DND-41 (cell line): Measurements from ENCODE around the gene ANKRD45.

Experiments
- ATAC-seq: fragments of 200-7000 bp; cut with Tn5 transposase; 3 replicates; pipeline ENCODE4 v1.9.1; 2021; ENCODE audit warnings: low read depth; ENCODE audit not compliant: insufficient read depth
- DNase-seq: peaks from one replicate; pipeline ENCODE4 v3.0.0-alpha.2; 2020
- H2AFZ ChIP-seq: 2 replicates; pipeline ENCODE4 v1.6.0; 2012; ENCODE audit warnings: low read depth, low read length
- H3K27ac ChIP-seq: 2 replicates; pipeline ENCODE4 v1.5.1; 2012; ENCODE audit warnings: low read length, inconsistent platforms
- H3K27me3 ChIP-seq: fragments of 200-600 bp; sonication (generic); 2 replicates; pipeline ENCODE4 v1.6.0; 2012; ENCODE audit warnings: low read length, mild to moderate bottlenecking, inconsistent platforms; ENCODE audit not compliant: insufficient read depth, poor library complexity
- H3K36me3 ChIP-seq: 2 replicates; pipeline ENCODE4 v1.5.1; 2012; ENCODE audit warnings: low read length, inconsistent platforms; ENCODE audit not compliant: insufficient read depth
- H3K4me1 ChIP-seq: 2 replicates; pipeline ENCODE4 v1.5.1; 2012; ENCODE audit warnings: mild to moderate bottlenecking, low read length; ENCODE audit not compliant: insufficient read depth
- H3K4me2 ChIP-seq: 2 replicates; pipeline ENCODE4 v1.6.0; 2012; ENCODE audit warnings: mild to moderate bottlenecking, moderate library complexity, low read length, inconsistent platforms; ENCODE audit not compliant: insufficient read depth
- H3K4me3 ChIP-seq, 2 experiments: fragments of 200-600 bp in 1 of 2; shearing (Covaris generic) in 1 of 2; 2 replicates each; pipeline ENCODE4 v1.5.1; 2012 to 2016; ENCODE audit warnings: inconsistent platforms in 2 of 2, low read length in 2 of 2, mild to moderate bottlenecking in 2 of 2, low read depth in 1 of 2, moderate library complexity in 1 of 2
- H3K79me2 ChIP-seq: 2 replicates; pipeline ENCODE4 v1.6.0; 2012; ENCODE audit warnings: low read length, inconsistent platforms; ENCODE audit not compliant: insufficient read depth
- H3K9ac ChIP-seq: 2 replicates; pipeline ENCODE4 v1.6.0; 2012; ENCODE audit warnings: low read depth, mild to moderate bottlenecking, inconsistent platforms, low read length, moderate library complexity
- H3K9me3 ChIP-seq: 2 replicates; pipeline ENCODE4 v1.5.1; 2012; ENCODE audit warnings: low read length, moderate library complexity, mild to moderate bottlenecking, inconsistent platforms; ENCODE audit not compliant: insufficient read depth, severe bottlenecking
- H4K20me1 ChIP-seq: 2 replicates; pipeline ENCODE4 v1.6.0; 2012; ENCODE audit warnings: low read length; ENCODE audit not compliant: insufficient read depth
- EZH2 ChIP-seq: IDR thresholded peaks from 3 replicates; pipeline ENCODE4 v1.6.1; 2012; ENCODE audit warnings: borderline replicate concordance, low read depth, mild to moderate bottlenecking, moderate library complexity, low read length, inconsistent platforms; ENCODE audit not compliant: severe bottlenecking
- TF ChIP-seq, protein P1 (sequence below): IDR thresholded peaks from 2 replicates; pipeline ENCODE4 v1.5.1; 2012; ENCODE audit warnings: borderline replicate concordance, low read length, moderate library complexity, mild to moderate bottlenecking; ENCODE audit not compliant: poor library complexity, severe bottlenecking; ENCODE audit errors: extremely low read depth

ANKRD45 gene

DNA sequence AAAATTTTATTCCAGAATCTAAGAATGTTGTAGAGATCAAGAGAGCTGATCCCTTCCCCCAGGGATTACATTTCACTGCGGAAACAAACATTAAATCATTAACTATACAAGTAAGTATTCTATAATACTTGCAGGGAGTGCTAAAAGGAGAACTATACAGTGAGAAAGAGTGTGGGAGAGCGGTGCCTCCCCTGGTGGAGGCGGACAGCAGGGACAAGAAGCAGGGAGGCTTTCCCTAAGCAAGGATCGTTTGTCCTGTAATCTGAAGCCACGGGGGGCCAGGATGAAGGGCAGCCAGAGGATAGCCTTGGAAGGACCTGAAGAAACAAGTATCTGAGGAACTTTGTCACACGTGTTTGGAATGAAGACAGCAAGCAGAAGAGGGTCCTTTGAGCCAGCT, 106.8 kb downstream of the ANKRD45 start:
- TF ChIP-seq, protein P1, sequence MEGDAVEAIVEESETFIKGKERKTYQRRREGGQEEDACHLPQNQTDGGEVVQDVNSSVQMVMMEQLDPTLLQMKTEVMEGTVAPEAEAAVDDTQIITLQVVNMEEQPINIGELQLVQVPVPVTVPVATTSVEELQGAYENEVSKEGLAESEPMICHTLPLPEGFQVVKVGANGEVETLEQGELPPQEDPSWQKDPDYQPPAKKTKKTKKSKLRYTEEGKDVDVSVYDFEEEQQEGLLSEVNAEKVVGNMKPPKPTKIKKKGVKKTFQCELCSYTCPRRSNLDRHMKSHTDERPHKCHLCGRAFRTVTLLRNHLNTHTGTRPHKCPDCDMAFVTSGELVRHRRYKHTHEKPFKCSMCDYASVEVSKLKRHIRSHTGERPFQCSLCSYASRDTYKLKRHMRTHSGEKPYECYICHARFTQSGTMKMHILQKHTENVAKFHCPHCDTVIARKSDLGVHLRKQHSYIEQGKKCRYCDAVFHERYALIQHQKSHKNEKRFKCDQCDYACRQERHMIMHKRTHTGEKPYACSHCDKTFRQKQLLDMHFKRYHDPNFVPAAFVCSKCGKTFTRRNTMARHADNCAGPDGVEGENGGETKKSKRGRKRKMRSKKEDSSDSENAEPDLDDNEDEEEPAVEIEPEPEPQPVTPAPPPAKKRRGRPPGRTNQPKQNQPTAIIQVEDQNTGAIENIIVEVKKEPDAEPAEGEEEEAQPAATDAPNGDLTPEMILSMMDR: peak; percentile 38
- no peak for TF ChIP-seq EZH2

DNA sequence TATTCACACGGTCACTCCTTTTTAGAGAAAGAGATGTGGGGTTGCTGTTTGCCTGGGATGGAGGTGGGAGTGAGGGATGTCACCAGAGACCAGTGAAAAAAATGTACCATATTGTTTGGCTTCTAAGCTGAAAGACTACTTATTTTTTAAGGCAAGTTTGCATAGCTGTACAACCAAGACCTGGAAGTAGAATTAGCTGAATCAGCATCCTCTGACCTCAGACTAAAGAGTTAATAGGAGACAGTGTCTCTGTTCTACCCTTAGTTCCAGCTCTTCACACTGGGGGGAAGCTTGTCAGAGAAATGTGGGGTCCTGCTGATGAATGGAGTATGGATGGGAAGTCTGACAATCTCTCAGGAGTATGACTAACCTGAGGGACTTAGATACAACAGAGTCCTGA, 108.4 kb downstream of the ANKRD45 start:
- Histone ChIP-seq H3K36me3 (no peaks in the 10 kb centered on the region), H3K79me2 (no peaks in the 10 kb centered on the region), H3K27ac (no peak overlapping the region), H2AFZ (no peak overlapping the region), H3K9ac (no peak overlapping the region), H3K4me2 (no peak overlapping the region), H3K4me1 (no peaks in the 10 kb centered on the region), H3K4me3 (no peak overlapping the region), H3K9me3 (no peaks in the 10 kb centered on the region), H3K27me3 (no peaks in the 10 kb centered on the region), H4K20me1 (no peaks in the 10 kb centered on the region)
- TF ChIP-seq, protein P1: no peak
- TF ChIP-seq EZH2: no peak
- no peak for DNase-seq
- ATAC-seq: no peak

More for the DNA sequence above, 106.8 kb downstream of the ANKRD45 start:
- Histone ChIP-seq H3K4me1 (no peaks in the 10 kb centered on the region), H3K4me3 (no peak overlapping the region), H3K4me2 (no peak overlapping the region), H3K36me3 (no peaks in the 10 kb centered on the region), H3K27ac (no peak overlapping the region), H3K79me2 (no peaks in the 10 kb centered on the region), H3K9ac (no peak overlapping the region), H3K27me3 (no peaks in the 10 kb centered on the region), H2AFZ (no peak overlapping the region), H3K9me3 (no peaks in the 10 kb centered on the region), H4K20me1 (no peaks in the 10 kb centered on the region)
- ATAC-seq (no peak), DNase-seq (no peak)

DNA sequence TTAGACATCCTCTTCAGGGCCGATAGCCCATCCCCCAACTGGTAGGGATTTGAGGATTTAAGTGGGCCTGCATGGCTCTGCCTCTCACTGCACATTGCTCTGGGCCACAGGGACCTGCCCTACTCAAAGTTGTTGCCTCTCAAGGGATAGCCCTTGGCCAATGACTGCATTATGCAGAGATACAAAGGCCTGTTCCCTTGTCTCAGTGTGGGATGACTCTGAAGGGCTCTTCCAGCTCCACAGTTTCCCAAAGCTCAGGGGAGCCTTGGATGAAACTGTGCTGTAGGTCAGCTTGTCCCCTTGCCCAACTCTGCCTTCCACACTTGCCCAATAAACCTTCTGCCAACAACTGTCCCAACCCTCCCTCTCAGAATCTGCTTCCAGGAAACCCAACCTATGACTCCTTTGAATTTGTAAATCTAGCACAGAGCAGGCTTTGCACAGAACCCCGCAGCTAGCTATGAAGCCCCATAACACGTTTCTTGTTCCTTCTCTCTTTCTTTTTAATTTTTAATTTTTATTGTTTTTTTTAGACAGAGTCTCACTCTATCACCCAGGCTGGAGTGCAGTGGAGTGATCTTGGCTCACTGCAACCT, 109.3 kb downstream of the ANKRD45 start:
- no peak for ATAC-seq
- no peak overlapping the region for H3K27ac ChIP-seq
- H3K4me2 ChIP-seq: no peak overlapping the region
- H3K27me3 ChIP-seq: no peaks in the 10 kb centered on the region
- TF ChIP-seq, protein P1: no peak
- no peak for TF ChIP-seq EZH2
- H2AFZ ChIP-seq: no peak overlapping the region
- no peak overlapping the region for H3K4me3 ChIP-seq
- H3K9ac ChIP-seq: no peak overlapping the region
- H4K20me1 ChIP-seq: no peaks in the 10 kb centered on the region
- no peaks in the 10 kb centered on the region for H3K36me3 ChIP-seq
- no peaks in the 10 kb centered on the region for H3K4me1 ChIP-seq
- no peaks in the 10 kb centered on the region for H3K9me3 ChIP-seq
- DNase-seq: no peak
- H3K79me2 ChIP-seq: no peaks in the 10 kb centered on the region
